Uterus (tissue), 4 donors: ENCODE results near the gene TNPO1. TPM values are rescaled to one million over a fixed set of nuclear protein-coding genes. Genes with fewer than 3 reads are reported as not detected.

Source experiments
- DNase-seq, 2 donors: peaks; one replicate each; pipeline ENCODE4 v3.0.0-alpha.2; 2019 to 2020
- H3K27ac ChIP-seq, 2 donors: fragments of 200-600 bp; sonication (generic); 1 replicate in 1 of 2; 2 replicates in 1 of 2; pipeline ENCODE4 v1.5.1; 2016 to 2018
- H3K27me3 ChIP-seq, 2 donors: fragments of 200-600 bp; sonication (generic); one replicate each; pipeline ENCODE4 v1.5.1; 2018 to 2019; ENCODE audit warnings: control low read depth in 1 of 2
- H3K36me3 ChIP-seq, 2 donors: fragments of 200-600 bp; sonication (generic); one replicate each; pipeline ENCODE4 v1.5.1; 2019; ENCODE audit warnings: control low read depth in 1 of 2
- H3K4me1 ChIP-seq, 2 donors: fragments of 200-600 bp; sonication (generic); one replicate each; pipeline ENCODE4 v1.5.1; 2018 to 2019; ENCODE audit warnings: control low read depth in 1 of 2
- H3K4me3 ChIP-seq, 2 donors: fragments of 200-600 bp; sonication (generic); 1 replicate in 1 of 2; 2 replicates in 1 of 2; pipeline ENCODE4 v1.5.1; 2018 to 2019; ENCODE audit warnings: mild to moderate bottlenecking in 1 of 2
- H3K9me3 ChIP-seq, 2 donors: fragments of 200-600 bp; sonication (generic); one replicate each; pipeline ENCODE4 v1.5.1; 2019; ENCODE audit warnings: control low read depth in 1 of 2
- CTCF ChIP-seq, 4 experiments: fragments of 200-600 bp in 2 of 4; fragments of 450-650 bp in 2 of 4; sonication (generic) in 2 of 4; IDR thresholded peaks; one replicate each; pipeline ENCODE4 v1.5.1; 2016 to 2019; ENCODE audit warnings: antibody characterized with exemption in 4 of 4, mild to moderate bottlenecking in 2 of 4, moderate library complexity in 1 of 4
- POLR2A ChIP-seq, 2 donors: fragments of 450-650 bp; IDR thresholded peaks; one replicate each; pipeline ENCODE4 v1.6.1; 2016; ENCODE audit warnings: antibody characterized with exemption in 2 of 2, mild to moderate bottlenecking in 1 of 2, moderate library complexity in 1 of 2
- intact Hi-C: fragments of 100-400 bp; cut with DNase I; formaldehyde crosslinking; loops from one replicate; pipeline ENCODE4 v1.15.1; 2023; ENCODE audit warnings: low total_unique reads
- total RNA-seq, 4 donors: library from RNA; depleted of rRNA in 3 of 4; stranded (reverse); fragments of >200 nt in 3 of 4; gene quantifications; one replicate each; pipeline versions ENCODE4 v1.1.0 to v1.2.4, GENCODE V29; 2014 to 2023
- donor health status: DM: yes; HTN: yes; CAD: no.

Gene TNPO1
- total RNA-seq, 4 donors from 2014 or later: 78.2 to 209 (median 125) TPM

- Histone ChIP-seq H3K27me3 (no peaks in the 10 kb centered on the region), H3K4me1 (no peaks in the 10 kb centered on the region), H3K4me3 (no peak overlapping the region), H3K27ac (no peak overlapping the region), H3K9me3 (no peaks in the 10 kb centered on the region), H3K36me3 (no peaks in the 10 kb centered on the region)
- intact Hi-C loops: no loop called here
- no peak for TF ChIP-seq CTCF (IDR thresholded peaks at IDR 0.05)
- no peak for TF ChIP-seq POLR2A (IDR thresholded peaks at IDR 0.05)
- no peak for DNase-seq
Measured at GRCh38 chr5:72889324-72889723, 72.9 kb downstream of the TNPO1 start.

- H3K36me3 ChIP-seq: no peaks in the 10 kb centered on the region
- intact Hi-C loops: no loop called here
- no peaks in the 10 kb centered on the region for H3K27me3 ChIP-seq
Measured at GRCh38 chr5:72892846-72893245, 76.4 kb downstream of the TNPO1 start.

GRCh38 chr5:72895758-72896157 is 79.3 kb downstream of the TNPO1 start:
- Histone ChIP-seq H3K4me1 (no peaks in the 10 kb centered on the region), H3K27ac (no peak overlapping the region), H3K9me3 (no peaks in the 10 kb centered on the region), H3K27me3 (no peaks in the 10 kb centered on the region), H3K4me3 (no peak overlapping the region), H3K36me3 (no peaks in the 10 kb centered on the region)
- intact Hi-C loops: no loop called here
- DNase-seq: no peak
- no peak for TF ChIP-seq POLR2A (IDR thresholded peaks at IDR 0.05)
- TF ChIP-seq CTCF (IDR thresholded peaks at IDR 0.05): no peak

More at GRCh38 chr5:72892846-72893245, 76.4 kb downstream of the TNPO1 start:
- no peak overlapping the region for H3K27ac ChIP-seq
- H3K4me3 ChIP-seq: no peak overlapping the region
- DNase-seq: no peak
- no peaks in the 10 kb centered on the region for H3K4me1 ChIP-seq
- no peaks in the 10 kb centered on the region for H3K9me3 ChIP-seq
- TF ChIP-seq CTCF (IDR thresholded peaks at IDR 0.05) (no peak), POLR2A (IDR thresholded peaks at IDR 0.05) (no peak)

DNA sequence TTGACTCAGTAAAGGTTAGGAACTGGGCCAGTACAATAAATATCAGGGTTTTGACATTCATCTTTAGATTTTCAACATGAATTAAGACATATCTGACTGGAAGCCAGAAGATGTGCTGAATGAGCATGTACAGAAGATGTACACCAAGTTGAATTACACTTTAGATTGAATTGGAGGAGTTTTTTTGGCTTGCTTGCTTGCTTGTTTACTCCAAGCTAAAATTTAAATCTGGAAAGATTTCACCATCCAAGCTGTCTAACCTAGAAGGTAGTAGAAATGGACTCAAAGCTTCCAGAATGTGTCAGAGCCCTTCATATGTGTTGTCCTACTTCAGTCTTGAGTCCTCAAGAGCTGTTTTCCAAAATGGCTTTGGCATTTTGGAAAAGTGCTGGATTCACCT is 90.3 kb downstream of the TNPO1 start:
- Histone ChIP-seq H3K36me3 (no peaks in the 10 kb centered on the region), H3K4me1 (no peaks in the 10 kb centered on the region), H3K27me3 (no peaks in the 10 kb centered on the region), H3K27ac (no peak overlapping the region), H3K4me3 (no peak overlapping the region), H3K9me3 (no peaks in the 10 kb centered on the region)
- DNase-seq: no peak
- TF ChIP-seq POLR2A (IDR thresholded peaks at IDR 0.05): no peak
- TF ChIP-seq CTCF (IDR thresholded peaks at IDR 0.05): no peak
- intact Hi-C loops: no loop called here

GRCh38 chr5:72908664-72909063 is 92.2 kb downstream of the TNPO1 start:
- H3K27me3 ChIP-seq: no peaks in the 10 kb centered on the region
- no peak for DNase-seq
- intact Hi-C loops: no loop called here
- H3K9me3 ChIP-seq: no peaks in the 10 kb centered on the region
- H3K27ac ChIP-seq: no peak overlapping the region
- H3K36me3 ChIP-seq: no peaks in the 10 kb centered on the region
- H3K4me3 ChIP-seq: no peak overlapping the region
- no peaks in the 10 kb centered on the region for H3K4me1 ChIP-seq
- TF ChIP-seq CTCF (IDR thresholded peaks at IDR 0.05) (no peak), POLR2A (IDR thresholded peaks at IDR 0.05) (no peak)
